HepG2 (cell line): ENCODE results near the gene SDR39U1. TPM values are rescaled to one million over a fixed set of nuclear protein-coding genes. Genes with fewer than 3 reads are reported as not detected.
A peak's percentile ranks its signal among the peaks of the same experiment; 100 is the strongest.

Source experiments
- CREM ChIP-seq, 2 experiments: sonication (generic) in 1 of 2; formaldehyde crosslinking in 1 of 2; IDR thresholded peaks; 2 replicates each; pipeline versions ENCODE4 v1.4.0 to v1.6.1; 2016 to 2020; ENCODE audit warnings: antibody characterized with exemption in 1 of 2, mild to moderate bottlenecking in 1 of 2, missing genetic modification reagents in 1 of 2
- HDAC6 ChIP-seq: fragments of 200-600 bp; sonication (generic); IDR thresholded peaks from 2 replicates; pipeline ENCODE4 v1.7.0; 2017; ENCODE audit warnings: mild to moderate bottlenecking, antibody characterized with exemption, low read length, low read depth
- JUN ChIP-seq: sonication (generic); formaldehyde crosslinking; IDR thresholded peaks from 2 replicates; pipeline ENCODE4 v1.4.0; 2020; ENCODE audit warnings: mild to moderate bottlenecking, missing genetic modification reagents
- MEF2D ChIP-seq: sonication (generic); formaldehyde crosslinking; IDR thresholded peaks from 2 replicates; pipeline ENCODE4 v1.5.1; 2020; ENCODE audit warnings: mild to moderate bottlenecking, missing genetic modification reagents
- NFATC3 ChIP-seq: sonication (generic); formaldehyde crosslinking; IDR thresholded peaks from 2 replicates; pipeline ENCODE4 v1.5.1; 2020; ENCODE audit warnings: mild to moderate bottlenecking, missing genetic modification reagents
- TARDBP ChIP-seq: sonication (generic); formaldehyde crosslinking; IDR thresholded peaks from 2 replicates; pipeline ENCODE4 v1.8.0; 2022; ENCODE audit warnings: mild to moderate bottlenecking, missing genetic modification reagents
- TBL1XR1 ChIP-seq: fragments of 150-350 bp; IDR thresholded peaks from 2 replicates; pipeline ENCODE4 v1.6.1; 2014; ENCODE audit warnings: borderline replicate concordance, low read length; ENCODE audit not compliant: partially characterized antibody
- TEAD3 ChIP-seq: optimal IDR thresholded peaks from 2 replicates; pipeline ENCODE3; 2016; ENCODE audit warnings: borderline replicate concordance
- ZFP41 ChIP-seq: sonication (generic); formaldehyde crosslinking; IDR thresholded peaks from 2 replicates; pipeline ENCODE4 v1.4.0; 2020; ENCODE audit warnings: mild to moderate bottlenecking, missing genetic modification reagents, borderline replicate concordance
- ZNF558 ChIP-seq: sonication (generic); formaldehyde crosslinking; IDR thresholded peaks from 2 replicates; pipeline ENCODE4 v1.9.0; 2022; ENCODE audit warnings: mild to moderate bottlenecking, missing genetic modification reagents, borderline replicate concordance
- ZNF567 ChIP-seq: sonication (generic); formaldehyde crosslinking; IDR thresholded peaks from 2 replicates; pipeline ENCODE4 v1.8.1; 2023; ENCODE audit warnings: mild to moderate bottlenecking, missing genetic modification reagents, borderline replicate concordance
- ZNF703 ChIP-seq: sonication (generic); formaldehyde crosslinking; IDR thresholded peaks from 2 replicates; pipeline ENCODE4 v1.5.1; 2020; ENCODE audit warnings: missing genetic modification reagents, mild to moderate bottlenecking, moderate library complexity, borderline replicate concordance
- ZSCAN20 ChIP-seq: sonication (generic); formaldehyde crosslinking; IDR thresholded peaks from 2 replicates; pipeline ENCODE4 v1.4.0; 2020; ENCODE audit warnings: missing genetic modification reagents, mild to moderate bottlenecking, borderline replicate concordance
- polyA plus RNA-seq, 8 experiments: library from polyadenylated mRNA; depleted of rRNA in 3 of 8; stranded (reverse) in 7 of 8; unstranded in 1 of 8; fragments of >200 nt; fragmentation: Illumina TruSeq in 4 of 8; extraction: Trizol in 4 of 8; gene quantifications; 2 replicates each; pipeline versions ENCODE4 v1.2.1 to v1.2.3, GENCODE V29; 2011 to 2016; ENCODE audit warnings: low read depth in 4 of 8, missing spikeins in 1 of 8, mixed read lengths in 1 of 8; ENCODE audit not compliant: insufficient read depth in 1 of 8
- total RNA-seq, 5 experiments: library from RNA; depleted of rRNA; stranded (reverse); fragments of >200 nt; fragmentation: Illumina TruSeq; extraction: Trizol; gene quantifications; 2 replicates each; pipeline ENCODE4 v1.2.3, GENCODE V29; 2016; ENCODE audit warnings: low read depth in 1 of 5
- TF ChIP-seq, protein P1 (sequence below): sonication (generic); formaldehyde crosslinking; IDR thresholded peaks from 2 replicates; pipeline ENCODE4 v1.4.0; 2020; ENCODE audit warnings: missing genetic modification reagents, low read depth, mild to moderate bottlenecking, borderline replicate concordance
- TF ChIP-seq, protein P2 (sequence below): IDR thresholded peaks from 2 replicates; pipeline ENCODE4 v1.6.1; 2016; ENCODE audit warnings: missing compliant biosample characterization, missing genetic modification reagents, borderline replicate concordance
- TF ChIP-seq, protein P3 (sequence below): sonication (generic); formaldehyde crosslinking; IDR thresholded peaks from 2 replicates; pipeline ENCODE4 v1.5.0; 2020; ENCODE audit warnings: mild to moderate bottlenecking, missing genetic modification reagents
- TF ChIP-seq, protein P4 (sequence below), 2 experiments: sonication (generic) in 1 of 2; formaldehyde crosslinking in 1 of 2; IDR thresholded peaks; 2 replicates each; pipeline versions ENCODE4 v1.5.1 to v1.6.1; 2011 to 2020; ENCODE audit warnings: borderline replicate concordance in 1 of 2, low read depth in 1 of 2, low read length in 1 of 2, mild to moderate bottlenecking in 1 of 2, missing genetic modification reagents in 1 of 2, moderate library complexity in 1 of 2
- TF ChIP-seq, protein P5 (sequence below): fragments of 450-650 bp; IDR thresholded peaks from 2 replicates; pipeline ENCODE4 v1.6.1; 2016

Gene SDR39U1
- total and polyA plus RNA-seq, 2 of the 13 experiments (the other 11 are each of a cell fraction or from before 2014, with no cell fraction given): 34.4 to 129 TPM

DNA sequence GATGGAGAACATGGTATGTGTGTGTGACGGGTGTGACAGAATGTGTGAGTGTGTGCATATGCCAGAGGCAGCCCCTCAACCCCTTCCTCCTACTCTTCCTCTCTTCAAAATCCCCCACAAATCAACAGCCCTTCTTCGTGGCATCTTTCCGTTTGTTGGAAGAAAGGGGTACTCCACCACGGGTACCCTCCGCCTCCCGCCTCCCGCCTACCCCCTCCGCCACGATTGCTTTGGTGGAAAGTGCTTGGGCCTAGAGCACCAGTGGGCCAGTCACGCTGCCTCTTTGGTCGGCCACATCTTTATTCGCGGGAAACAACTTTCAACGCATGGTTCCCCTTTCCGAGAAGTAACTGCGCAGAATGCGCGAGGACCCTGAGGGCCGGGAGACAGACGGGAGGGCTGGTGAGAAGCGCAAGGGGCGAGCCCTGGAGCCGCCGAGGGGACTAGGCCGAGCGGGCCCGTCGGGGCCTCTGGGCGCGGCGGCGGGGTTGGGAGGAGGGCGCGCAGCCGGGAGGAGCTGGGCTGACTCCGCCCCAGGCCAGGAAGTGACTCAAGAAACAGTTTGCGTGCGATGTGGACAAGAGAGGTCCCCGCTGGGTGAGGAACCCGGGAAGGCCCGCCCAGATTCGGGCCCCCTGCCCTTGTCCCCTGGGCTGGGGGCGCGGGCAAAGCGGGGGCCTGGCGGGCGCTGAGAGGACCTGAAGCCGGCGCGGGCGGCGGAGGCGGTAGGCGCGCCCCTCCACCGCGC lies 13.0 kb downstream of the SDR39U1 start, which contains the start of the genes CBLN3 and KHNYN (continued):
- TF ChIP-seq, protein P1, sequence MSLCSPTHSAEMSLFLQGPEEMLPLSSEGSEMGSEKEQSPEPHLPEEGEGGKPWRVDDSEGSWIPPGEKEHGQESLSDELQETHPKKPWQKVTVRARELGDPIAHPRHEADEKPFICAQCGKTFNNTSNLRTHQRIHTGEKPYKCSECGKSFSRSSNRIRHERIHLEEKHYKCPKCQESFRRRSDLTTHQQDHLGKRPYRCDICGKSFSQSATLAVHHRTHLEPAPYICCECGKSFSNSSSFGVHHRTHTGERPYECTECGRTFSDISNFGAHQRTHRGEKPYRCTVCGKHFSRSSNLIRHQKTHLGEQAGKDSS (CRISPR knock-in tag): peak; percentile 75
- TF ChIP-seq ZNF558 (no peak), ZNF703 (no peak), CREM (IDR thresholded peaks at IDR 0.05) (no peak), CREM (CRISPR knock-in tag; IDR thresholded peaks at IDR 0.05) (no peak), TEAD3 (CRISPR knock-in tag) (peak; percentile 32), JUN (CRISPR knock-in tag) (no peak; the same call in 1 of the 2 replicates), NFATC3 (CRISPR knock-in tag) (peak; percentile 99), MEF2D (peak; percentile 57; the same call in 1 of the 2 replicates), ZSCAN20 (CRISPR knock-in tag) (no peak; the same call in 1 of the 2 replicates), HDAC6 (no peak), TBL1XR1 (no peak), TARDBP (CRISPR knock-in tag) (no peak), ZFP41 (CRISPR knock-in tag) (no peak; the same call in 1 of the 2 replicates), ZNF567 (CRISPR knock-in tag) (peak; percentile 92; the same call in 1 of the 2 replicates)
- TF ChIP-seq, protein P2, sequence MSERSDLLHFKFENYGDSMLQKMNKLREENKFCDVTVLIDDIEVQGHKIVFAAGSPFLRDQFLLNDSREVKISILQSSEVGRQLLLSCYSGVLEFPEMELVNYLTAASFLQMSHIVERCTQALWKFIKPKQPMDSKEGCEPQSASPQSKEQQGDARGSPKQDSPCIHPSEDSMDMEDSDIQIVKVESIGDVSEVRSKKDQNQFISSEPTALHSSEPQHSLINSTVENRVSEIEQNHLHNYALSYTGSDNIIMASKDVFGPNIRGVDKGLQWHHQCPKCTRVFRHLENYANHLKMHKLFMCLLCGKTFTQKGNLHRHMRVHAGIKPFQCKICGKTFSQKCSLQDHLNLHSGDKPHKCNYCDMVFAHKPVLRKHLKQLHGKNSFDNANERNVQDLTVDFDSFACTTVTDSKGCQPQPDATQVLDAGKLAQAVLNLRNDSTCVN (CRISPR knock-in tag): 0 out of 2 replicates have a peak, but pooled peaks have one; percentile 74
- TF ChIP-seq, protein P3, sequence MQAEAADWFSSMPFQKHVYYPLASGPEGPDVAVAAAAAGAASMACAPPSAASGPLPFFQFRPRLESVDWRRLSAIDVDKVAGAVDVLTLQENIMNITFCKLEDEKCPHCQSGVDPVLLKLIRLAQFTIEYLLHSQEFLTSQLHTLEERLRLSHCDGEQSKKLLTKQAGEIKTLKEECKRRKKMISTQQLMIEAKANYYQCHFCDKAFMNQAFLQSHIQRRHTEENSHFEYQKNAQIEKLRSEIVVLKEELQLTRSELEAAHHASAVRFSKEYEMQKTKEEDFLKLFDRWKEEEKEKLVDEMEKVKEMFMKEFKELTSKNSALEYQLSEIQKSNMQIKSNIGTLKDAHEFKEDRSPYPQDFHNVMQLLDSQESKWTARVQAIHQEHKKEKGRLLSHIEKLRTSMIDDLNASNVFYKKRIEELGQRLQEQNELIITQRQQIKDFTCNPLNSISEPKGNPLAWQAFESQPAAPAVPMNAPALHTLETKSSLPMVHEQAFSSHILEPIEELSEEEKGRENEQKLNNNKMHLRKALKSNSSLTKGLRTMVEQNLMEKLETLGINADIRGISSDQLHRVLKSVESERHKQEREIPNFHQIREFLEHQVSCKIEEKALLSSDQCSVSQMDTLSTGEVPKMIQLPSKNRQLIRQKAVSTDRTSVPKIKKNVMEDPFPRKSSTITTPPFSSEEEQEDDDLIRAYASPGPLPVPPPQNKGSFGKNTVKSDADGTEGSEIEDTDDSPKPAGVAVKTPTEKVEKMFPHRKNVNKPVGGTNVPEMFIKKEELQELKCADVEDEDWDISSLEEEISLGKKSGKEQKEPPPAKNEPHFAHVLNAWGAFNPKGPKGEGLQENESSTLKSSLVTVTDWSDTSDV: no peak
- TF ChIP-seq, protein P4, sequence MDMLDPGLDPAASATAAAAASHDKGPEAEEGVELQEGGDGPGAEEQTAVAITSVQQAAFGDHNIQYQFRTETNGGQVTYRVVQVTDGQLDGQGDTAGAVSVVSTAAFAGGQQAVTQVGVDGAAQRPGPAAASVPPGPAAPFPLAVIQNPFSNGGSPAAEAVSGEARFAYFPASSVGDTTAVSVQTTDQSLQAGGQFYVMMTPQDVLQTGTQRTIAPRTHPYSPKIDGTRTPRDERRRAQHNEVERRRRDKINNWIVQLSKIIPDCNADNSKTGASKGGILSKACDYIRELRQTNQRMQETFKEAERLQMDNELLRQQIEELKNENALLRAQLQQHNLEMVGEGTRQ (IDR thresholded peaks at IDR 0.05; ENCODE audit: low read depth, low read length): no peak
- TF ChIP-seq, protein P4 (CRISPR knock-in tag; IDR thresholded peaks at IDR 0.05; ENCODE audit: borderline replicate concordance): no peak; the same call in 1 of the 2 replicates
- TF ChIP-seq, protein P5, sequence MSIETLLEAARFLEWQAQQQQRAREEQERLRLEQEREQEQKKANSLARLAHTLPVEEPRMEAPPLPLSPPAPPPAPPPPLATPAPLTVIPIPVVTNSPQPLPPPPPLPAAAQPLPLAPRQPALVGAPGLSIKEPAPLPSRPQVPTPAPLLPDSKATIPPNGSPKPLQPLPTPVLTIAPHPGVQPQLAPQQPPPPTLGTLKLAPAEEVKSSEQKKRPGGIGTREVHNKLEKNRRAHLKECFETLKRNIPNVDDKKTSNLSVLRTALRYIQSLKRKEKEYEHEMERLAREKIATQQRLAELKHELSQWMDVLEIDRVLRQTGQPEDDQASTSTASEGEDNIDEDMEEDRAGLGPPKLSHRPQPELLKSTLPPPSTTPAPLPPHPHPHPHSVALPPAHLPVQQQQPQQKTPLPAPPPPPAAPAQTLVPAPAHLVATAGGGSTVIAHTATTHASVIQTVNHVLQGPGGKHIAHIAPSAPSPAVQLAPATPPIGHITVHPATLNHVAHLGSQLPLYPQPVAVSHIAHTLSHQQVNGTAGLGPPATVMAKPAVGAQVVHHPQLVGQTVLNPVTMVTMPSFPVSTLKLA: no peak
